GM18868 (cell line): ENCODE data around the gene CDK14.
A peak's percentile ranks its signal among the peaks of the same experiment; 100 is the strongest.

Experiments
- ATAC-seq: cut with Tn5 transposase; IDR thresholded peaks from one replicate; pipeline ENCODE4 v1.9.1; 2021; ENCODE audit warnings: mild to moderate bottlenecking, moderate library complexity; ENCODE audit not compliant: unreplicated experiment

Gene CDK14

GRCh38 chr7:91128683-91129348 lies 532.7 kb downstream of the CDK14 start:
- ATAC-seq: no peak

GRCh38 chr7:91135300-91135699 lies 539.2 kb downstream of the CDK14 start:
- no peak for ATAC-seq

DNA sequence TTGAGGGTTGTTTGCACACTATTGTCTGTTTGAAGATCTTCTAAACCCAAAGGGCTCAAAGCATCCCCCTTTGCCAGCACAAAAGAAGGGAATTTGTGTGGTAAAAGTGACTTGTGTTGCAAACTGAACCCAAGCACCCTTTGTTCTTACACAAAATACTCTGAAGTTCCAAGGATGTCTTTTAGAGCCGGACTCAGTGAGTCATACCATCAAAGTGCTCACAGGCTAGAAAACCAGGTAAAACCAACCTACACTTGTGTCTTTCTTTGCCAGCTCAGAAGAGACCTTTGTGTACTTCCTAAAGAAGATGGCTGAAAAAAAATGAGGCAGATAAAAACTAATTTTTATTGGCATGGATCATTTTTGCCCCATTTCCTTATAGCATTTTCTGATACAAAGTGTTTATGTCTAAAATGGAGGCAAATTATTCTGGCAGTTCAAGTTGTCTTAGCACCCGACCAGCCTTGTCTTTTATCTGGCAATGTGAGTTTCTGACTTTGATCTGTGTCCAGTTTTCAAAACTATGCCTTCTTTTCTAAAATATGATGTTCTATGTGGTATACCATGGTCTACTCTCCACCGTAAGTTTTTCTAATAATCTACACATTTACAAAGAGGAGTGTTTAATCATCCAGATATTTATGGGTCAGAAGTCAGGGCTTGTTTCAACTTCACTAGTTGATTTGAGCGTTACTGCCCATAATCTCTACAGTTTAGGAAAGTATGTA lies 539.7 kb downstream of the CDK14 start:
- ATAC-seq: no peak

DNA sequence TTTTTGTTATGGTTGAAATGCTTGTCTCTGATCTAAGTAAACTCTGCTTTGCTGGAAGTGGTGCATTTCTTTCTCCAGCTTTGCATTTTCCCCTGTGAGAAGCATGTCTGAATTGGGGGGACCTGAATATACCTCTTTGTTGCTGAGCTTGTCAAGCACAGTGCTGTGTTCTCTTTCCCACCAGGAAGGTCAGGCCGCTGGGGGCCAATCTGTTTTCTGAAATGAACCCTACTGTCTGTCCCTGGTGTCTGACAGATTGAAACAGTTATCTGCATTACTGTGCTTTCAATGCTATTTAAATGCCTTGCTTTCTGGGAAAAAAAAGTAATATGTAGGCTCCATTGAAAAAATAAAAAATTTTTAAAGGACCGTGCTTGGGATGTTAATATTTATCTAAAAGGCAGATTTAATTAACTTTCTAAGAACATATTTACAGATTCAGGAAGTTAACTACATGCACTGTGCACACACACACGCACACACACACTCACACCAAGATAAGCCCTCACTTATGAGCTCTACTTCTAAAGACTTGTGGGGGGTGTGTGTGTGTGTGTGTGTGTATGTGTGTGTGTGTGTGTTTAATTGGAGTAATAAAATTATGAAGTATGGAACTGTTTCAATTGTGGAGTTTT lies 541.1 kb downstream of the CDK14 start:
- ATAC-seq: no peak

- no peak for ATAC-seq
Observed at GRCh38 chr7:91137788-91138368, 541.8 kb downstream of the CDK14 start.

- no peak for ATAC-seq
Observed at GRCh38 chr7:91140286-91140685, 544.2 kb downstream of the CDK14 start.

DNA sequence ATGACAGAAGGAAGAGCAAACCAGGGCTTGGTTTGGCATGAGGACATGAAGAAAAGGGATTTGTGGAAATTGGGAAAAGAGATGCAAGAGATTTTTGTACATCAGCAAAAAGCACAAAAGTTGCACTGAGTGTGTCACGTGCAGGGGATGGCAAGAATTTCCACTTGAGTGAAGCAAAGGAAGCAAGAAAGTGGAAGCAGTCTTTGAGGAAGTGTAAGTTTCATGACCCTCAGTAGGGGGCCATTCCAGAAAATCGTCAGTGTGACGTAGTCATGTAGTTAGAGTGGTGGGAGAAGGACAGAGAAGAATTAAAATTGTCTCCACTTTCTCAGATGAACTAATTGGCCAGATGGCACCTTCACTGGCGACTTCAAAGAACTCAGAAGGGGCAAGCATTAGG lies 544.9 kb downstream of the CDK14 start:
- peak; percentile 69 for ATAC-seq

- no peak for ATAC-seq
Observed at GRCh38 chr7:91142743-91143142, 546.6 kb downstream of the CDK14 start.

- no peak for ATAC-seq
Observed at GRCh38 chr7:91149341-91150246, 553.5 kb downstream of the CDK14 start.

DNA sequence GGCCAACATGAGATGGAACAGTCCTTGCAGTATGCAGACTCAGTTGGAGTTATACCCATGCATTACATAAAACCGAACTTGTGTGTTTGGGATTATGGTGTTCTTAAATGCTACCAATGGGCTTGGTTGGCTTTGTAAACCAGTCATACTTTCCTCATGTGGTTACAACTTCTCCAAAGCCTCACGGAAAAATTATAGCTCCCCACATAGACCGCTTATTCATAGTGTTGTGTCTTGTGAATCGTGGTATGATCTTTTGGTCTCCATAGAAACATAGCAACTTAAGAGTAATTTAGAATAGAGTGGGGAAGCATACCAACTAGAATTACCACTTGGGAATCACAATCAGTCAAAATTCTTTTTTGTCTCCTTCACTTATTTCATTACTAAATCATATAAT lies 555.8 kb downstream of the CDK14 start:
- no peak for ATAC-seq

DNA sequence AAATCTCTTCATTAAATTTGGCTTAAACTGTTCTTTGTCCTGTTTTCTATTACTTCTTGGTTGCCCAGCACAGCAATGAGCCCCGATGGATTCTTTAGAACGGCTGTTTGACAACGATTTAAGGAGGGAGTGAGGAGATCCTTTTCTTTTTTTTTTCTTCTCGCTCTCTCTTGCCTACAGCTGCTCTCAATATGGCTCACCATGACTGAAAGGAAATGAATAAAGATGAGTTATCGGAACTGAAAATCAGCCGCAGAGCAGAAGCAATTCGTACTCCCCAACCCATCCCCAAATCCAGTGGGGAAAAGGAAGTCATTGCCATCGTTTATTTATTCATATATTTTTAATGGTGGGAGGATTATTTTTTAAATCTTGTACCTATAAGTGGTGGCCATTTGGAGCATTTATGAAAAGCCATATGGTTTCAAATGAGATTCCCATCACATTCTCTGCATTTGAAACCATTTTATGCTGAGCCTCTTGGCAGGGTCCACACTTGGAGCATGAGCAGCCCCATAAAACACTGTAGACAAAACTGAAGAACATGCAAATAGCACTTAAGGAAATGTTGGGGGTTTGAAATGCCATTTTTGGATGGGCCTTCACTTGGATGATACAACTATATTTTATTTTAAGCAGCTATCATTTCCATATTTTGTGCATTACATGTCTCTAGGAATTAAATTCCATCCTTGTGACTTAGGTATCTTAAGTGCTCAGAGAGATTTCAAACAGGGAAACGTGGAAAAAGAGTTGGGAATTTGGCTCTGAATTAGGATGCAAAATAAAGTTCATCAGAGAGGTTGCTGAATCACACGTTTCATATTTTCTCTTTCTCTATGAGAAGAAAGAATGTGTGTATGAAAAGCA lies 560.4 kb downstream of the CDK14 start:
- no peak for ATAC-seq

- ATAC-seq: no peak
Observed at GRCh38 chr7:91157579-91158320, 561.6 kb downstream of the CDK14 start.

DNA sequence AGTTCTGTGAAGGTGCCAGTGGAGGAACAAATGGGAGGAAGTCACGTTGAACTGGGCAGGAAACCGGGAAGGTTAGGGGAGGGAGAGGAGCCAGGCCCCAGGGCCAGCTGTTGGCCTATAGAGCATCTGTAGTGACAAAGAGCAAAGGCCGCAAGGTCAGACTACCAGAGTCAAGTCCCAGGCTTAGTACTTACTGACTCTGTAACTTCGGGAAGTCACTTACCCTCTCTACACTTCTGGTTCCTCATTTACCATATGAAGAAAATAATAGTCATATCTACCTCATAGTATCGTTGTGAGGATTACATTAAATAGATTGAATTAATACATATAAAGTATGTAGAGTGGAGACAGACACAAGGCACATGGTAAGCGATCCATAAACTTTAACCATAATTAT lies 566.3 kb downstream of the CDK14 start:
- ATAC-seq: no peak

DNA sequence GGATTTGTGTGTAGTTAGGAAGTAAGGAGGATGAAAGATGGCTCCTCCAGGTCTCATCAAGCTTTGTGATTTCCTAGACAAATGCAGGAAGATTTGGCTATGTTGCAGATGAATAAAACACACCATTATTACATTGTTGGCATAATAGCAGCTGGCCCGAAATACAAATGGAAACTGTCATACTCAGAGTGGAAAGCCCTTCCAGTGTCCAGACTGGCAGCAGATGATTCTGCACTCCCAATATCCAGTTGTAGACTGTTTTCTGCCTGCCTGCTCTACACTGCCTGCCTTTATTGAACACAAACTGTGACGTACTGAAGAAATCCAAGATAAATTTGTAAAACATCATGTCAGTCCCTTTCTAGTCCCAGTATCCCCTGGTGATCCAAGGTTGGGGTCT lies 568.4 kb downstream of the CDK14 start:
- no peak for ATAC-seq

DNA sequence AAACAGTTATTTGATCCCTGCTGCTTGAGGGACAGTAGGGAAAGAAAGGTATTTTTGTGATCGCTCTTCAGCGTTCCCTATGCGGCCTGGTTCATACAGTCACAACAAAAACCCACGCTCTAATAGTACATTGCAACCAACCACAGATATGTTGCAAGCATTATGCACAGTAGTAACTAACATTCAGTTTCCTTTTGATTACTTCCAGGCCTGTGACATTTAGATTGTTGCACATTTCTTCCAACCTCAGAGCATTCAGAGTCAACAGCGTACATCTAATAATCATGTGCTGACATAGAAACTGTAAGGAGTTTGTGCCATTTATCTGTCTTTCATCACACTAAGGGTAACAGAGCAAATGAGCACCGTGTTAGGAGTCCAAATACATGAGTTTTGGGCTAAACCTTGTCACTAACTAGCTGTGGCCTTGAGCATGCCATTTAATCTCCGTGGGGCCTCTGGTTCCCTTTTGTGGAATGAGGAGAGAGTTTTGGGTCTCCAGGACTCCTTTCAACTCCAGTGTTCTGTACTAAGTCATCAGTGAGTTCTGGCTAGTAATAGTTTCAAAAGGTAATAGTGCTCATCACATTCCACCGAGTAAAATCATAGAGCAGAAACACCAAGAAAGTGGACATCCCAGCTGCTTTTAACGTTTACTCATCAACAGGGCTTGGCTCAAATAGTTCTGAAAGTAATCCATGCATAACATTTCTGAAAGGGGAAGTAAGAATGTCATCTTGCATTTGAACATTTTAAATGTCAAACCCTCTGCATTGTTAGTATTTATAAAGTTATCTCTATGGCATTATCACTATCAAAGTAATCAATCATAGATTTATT lies 569.1 kb downstream of the CDK14 start:
- peak; percentile 93 for ATAC-seq

DNA sequence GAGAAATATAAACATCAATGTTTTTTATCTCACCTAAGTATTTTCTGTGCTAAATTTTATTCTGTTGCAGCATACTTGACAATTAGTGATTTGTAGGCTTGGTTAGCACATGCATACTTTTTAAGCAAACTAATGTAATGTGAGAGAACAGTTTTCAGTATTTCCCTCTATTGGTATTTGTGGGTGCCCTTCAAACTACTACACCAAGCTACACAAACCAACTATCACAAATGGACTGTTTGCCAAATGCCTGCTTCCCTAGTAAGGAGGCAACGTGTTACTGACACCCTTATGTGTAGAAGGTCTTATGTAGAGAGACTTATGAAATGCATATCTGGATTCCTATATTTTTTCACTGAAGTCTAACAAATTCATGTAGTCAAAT lies 569.7 kb downstream of the CDK14 start:
- peak; percentile 47 for ATAC-seq

DNA sequence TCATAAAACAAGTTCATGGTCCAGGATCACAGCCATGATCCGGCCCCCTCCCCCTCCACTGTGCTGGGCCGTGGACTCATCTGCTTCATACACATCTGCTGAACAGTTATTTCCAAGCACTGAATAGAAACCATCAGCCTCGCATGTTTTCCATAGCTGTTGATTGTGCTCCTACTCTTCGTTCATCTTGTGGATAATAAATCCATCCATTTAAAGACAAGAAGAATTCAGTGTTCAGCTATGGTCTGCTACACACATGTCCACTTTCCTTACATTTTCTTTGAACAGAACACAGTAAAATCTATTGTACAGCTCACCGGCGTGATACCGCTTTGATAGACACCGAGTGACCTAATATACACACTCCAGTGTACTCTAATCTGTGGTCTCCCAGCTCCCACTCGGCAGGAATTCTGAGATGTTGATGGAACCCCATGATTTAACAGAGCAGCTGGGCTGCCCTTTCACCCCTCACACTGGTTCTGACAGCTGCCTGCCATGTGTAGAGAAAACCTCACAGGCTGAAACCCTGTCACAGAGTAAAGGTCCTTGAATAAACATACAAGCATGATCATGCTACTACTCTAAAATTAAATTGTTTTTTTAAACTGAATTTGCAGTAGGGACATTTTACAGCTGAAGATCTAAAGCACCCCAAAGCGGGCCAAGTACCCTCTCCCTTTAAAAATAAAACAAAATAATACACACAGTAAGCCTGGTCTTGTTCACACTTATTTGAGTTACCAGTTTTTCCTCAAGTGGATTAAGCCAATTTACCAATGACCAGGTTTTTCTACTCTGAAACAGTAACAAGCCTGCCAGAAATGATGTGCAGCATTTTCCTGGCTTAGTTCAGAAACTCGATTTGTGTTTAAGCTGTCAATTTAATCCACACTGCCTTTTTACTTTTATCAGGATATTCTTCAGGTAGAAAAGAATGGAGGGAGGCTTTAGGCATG lies 573.0 kb downstream of the CDK14 start:
- no peak for ATAC-seq
